ENCODE data around the gene RAC2. TPM values are rescaled to one million over a fixed set of nuclear protein-coding genes. Genes with fewer than 3 reads are reported as not detected.

Gene RAC2
- total and polyA plus RNA-seq, 12 donors, result 2.8 to 17.9 (median 10.6) TPM

DNA sequence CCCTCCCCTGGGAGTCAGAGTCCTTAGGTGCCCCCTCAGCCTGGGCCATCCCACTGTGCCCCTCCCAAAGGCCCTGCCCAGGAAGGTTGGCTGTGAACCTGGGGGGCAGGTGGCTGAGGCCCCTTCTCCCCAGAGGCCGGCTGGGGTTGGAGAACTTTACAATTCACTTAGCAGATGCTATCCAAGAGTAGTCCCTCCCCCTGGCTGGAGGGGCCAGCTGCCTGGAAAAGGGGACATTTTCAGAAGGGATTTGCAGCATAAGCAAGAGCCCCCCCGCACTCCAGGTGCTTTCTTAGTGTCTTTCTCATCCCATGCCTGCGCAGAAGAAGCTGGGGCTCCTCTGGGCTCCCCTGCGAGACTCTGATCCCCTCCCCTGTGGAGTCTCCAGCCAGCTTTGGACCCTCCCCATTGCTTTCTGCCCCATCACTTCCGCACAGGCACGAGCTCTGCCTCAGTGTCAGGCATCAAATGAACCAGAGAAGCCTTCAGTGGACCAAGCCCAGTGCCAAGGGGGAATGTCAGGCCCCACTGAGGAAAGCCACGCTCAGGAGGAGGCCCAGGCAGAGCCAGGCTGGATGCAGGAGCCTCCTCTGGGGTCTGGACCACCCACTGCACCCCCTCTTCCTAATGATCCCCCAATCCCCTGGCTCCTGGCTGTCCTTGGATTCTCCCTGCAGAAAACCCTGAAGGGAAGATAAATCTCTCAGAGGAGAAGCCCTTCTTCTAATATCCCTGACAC is 35.5 kb downstream of the RAC2 start:
- peaks cover 0 to 6% of the 10 kb centered on the region in 2 donors for H3K4me1 ChIP-seq (replicated peaks in 1 of 2)
- no peaks in the 10 kb centered on the region for H3K9me3 ChIP-seq (replicated peaks in 1 of 3)
- no peak overlapping the region for H3K27ac ChIP-seq
- 87 to 97% (median 90%) methylated on average over 4 to 7 of the region's 7 CpGs for WGBS, 4 donors
- H3K27me3 ChIP-seq, result no peaks in the 10 kb centered on the region
- TF ChIP-seq, protein P1, sequence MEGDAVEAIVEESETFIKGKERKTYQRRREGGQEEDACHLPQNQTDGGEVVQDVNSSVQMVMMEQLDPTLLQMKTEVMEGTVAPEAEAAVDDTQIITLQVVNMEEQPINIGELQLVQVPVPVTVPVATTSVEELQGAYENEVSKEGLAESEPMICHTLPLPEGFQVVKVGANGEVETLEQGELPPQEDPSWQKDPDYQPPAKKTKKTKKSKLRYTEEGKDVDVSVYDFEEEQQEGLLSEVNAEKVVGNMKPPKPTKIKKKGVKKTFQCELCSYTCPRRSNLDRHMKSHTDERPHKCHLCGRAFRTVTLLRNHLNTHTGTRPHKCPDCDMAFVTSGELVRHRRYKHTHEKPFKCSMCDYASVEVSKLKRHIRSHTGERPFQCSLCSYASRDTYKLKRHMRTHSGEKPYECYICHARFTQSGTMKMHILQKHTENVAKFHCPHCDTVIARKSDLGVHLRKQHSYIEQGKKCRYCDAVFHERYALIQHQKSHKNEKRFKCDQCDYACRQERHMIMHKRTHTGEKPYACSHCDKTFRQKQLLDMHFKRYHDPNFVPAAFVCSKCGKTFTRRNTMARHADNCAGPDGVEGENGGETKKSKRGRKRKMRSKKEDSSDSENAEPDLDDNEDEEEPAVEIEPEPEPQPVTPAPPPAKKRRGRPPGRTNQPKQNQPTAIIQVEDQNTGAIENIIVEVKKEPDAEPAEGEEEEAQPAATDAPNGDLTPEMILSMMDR (IDR thresholded peaks at IDR 0.05), result no peak
- TF ChIP-seq POLR2A (IDR thresholded peaks at IDR 0.05), result no peak
- H3K36me3 ChIP-seq (replicated peaks in 1 of 2), result no peaks in the 10 kb centered on the region
- intact Hi-C loops (cut with DNase I), result no loop called here
- peak in 3 of 7 donors; percentile 2 to 10 (median 8) for DNase-seq
- no peak overlapping the region for H3K4me3 ChIP-seq

DNA sequence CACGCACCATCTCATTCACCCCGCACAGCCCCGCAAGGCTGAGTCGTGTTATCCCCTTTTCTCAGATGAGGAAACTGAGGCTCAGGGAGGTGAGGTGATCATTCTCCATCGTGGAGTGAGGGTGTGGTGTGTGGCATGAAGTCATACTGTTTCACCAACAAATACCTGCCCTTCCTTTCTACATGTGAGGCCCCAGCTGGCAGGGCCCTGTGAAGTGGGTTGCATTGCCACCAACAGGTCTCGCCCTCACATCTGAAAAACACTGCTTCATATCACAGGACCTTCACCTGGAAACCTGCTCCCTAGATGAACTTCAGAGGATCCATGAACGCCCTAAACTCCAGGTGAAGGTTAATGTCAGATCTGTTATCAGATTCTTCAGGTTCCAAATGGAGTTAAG is 36.1 kb downstream of the RAC2 start:
- peak in 2 of 7 donors; percentile 3 to 9 for DNase-seq
- Histone ChIP-seq H3K9me3 (replicated peaks in 1 of 3) (no peaks in the 10 kb centered on the region), H3K4me3 (no peak overlapping the region), H3K27me3 (no peaks in the 10 kb centered on the region), H3K27ac (no peak overlapping the region), H3K36me3 (replicated peaks in 1 of 2) (no peaks in the 10 kb centered on the region), H3K4me1 (replicated peaks in 1 of 2) (peaks cover 0 to 6% of the 10 kb centered on the region in 2 donors)
- intact Hi-C loops (cut with DNase I), result no loop called here
- TF ChIP-seq POLR2A (IDR thresholded peaks at IDR 0.05), result no peak
- TF ChIP-seq, protein P1 (IDR thresholded peaks at IDR 0.05), result no peak
- WGBS, 4 donors, result 73 to 90% (median 87%) methylated on average over 7 of the region's 7 CpGs

DNA sequence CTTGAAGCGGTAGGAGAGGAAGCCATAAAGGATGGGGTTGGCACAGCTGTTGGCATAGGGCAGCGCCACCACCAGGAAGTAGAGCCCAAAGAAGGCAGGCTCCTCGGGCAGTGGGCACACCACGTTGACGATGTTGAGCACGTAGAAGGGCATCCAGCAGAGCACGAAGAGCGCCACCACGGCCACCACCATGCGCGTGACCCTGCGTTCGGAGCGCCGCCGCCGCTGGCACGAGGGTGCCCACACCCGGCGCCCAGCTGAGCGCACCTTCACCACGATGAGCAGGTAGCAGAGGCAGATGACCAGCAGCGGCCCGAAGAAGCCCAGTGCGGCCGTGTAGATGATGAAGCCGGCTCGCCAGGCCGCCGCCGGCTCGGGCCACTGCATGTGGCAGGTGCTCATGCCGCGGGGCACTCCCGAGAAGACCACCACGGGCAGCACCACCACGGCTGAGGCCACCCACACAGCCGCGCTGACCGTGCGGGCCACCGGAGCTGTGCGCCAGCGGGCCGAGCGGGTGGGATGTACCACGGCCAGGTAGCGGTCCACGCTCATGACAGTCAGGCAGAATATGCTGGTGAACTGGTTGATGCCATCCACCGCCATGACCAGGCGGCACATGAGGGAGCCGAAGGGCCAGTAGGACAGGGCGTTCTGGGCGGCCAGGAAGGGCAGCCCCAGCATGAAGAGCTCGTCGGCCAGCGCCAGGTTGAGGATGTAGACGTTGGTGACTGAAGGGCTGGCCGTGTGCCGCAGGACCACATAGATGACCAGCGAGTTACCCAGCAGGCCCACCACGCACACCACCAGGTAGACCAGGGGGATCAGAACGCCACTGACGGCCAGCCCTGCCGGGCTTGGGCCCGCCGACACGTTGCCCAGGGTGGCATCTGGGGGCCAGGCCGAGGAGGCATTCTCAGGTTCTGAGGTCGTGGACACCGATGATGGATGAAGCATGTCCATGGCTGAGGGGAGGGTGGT is 36.9 kb downstream of the RAC2 start:
- no peaks in the 10 kb centered on the region for H3K9me3 ChIP-seq (replicated peaks in 1 of 3)

More for the DNA sequence above, 36.9 kb downstream of the RAC2 start:
- TF ChIP-seq, protein P1 (IDR thresholded peaks at IDR 0.05), result no peak
- TF ChIP-seq POLR2A (IDR thresholded peaks at IDR 0.05), result no peak
- 87 to 93% (median 88%) methylated on average over 17 to 71 of the region's 71 CpGs for WGBS, 4 donors
- peak in 3 of 7 donors; percentile 3 to 15 (median 11) for DNase-seq
- Histone ChIP-seq H3K27ac (no peak overlapping the region), H3K4me1 (replicated peaks in 1 of 2) (no peaks in the 10 kb centered on the region), H3K4me3 (no peak overlapping the region), H3K27me3 (no peaks in the 10 kb centered on the region), H3K36me3 (replicated peaks in 1 of 2) (no peaks in the 10 kb centered on the region)
- intact Hi-C loops (cut with DNase I), result no loop called here

Data from adrenal gland (tissue), 12 donors.